HG03469 (cell line): ENCODE measurements around the gene CCDC148.
"Not testable (repeated sequence)": the region's sequence is repeated elsewhere in the genome, so short reads cannot be mapped to it uniquely, and the experiment has no call there.

Experiments used
- ATAC-seq: cut with Tn5 transposase; IDR thresholded peaks from one replicate; pipeline ENCODE4 v1.9.1; 2021; ENCODE audit warnings: mild to moderate bottlenecking, moderate library complexity, moderate number of reproducible peaks; ENCODE audit not compliant: unreplicated experiment

Gene CCDC148

GRCh38 chr2:158300394-158300793 is 156.2 kb downstream of the CCDC148 start:
- no peak for ATAC-seq

DNA sequence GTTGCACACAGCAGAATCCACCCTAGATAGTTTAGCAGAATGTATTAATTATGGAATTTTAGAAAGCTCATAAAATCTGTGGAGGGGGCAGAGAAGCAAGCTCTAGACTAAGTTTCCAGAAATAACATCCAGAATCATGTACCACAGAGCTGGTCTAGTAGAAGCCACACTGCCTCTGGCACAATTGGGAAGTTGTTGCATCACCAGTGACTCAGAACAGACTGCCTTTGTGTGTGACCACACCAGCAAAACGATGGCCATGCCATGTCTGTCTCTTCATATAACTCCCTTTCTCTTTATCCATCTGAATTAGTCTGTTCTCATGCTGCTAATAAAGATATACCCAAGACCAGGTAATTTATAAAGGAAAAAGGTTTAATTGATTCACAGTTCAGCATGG is 158.9 kb downstream of the CCDC148 start:
- no peak for ATAC-seq

DNA sequence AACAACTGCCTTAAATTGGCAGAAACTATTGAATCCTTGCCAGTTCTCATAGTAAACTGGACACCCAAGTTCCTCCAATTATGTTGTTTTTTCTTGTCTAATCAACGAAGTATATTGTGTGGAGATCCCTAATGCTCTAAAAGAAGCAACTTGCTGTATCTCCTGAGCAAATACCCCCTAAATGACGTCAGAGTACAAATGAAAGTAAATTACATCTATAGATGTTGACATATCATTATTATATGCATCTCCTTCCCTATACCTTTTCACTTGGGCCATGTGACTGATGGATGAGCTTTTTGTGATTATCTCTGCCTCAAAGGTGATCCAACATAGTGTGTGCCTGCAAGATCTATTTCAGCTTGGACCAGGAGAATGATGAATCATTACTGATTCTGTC is 159.4 kb downstream of the CCDC148 start:
- ATAC-seq: no peak

DNA sequence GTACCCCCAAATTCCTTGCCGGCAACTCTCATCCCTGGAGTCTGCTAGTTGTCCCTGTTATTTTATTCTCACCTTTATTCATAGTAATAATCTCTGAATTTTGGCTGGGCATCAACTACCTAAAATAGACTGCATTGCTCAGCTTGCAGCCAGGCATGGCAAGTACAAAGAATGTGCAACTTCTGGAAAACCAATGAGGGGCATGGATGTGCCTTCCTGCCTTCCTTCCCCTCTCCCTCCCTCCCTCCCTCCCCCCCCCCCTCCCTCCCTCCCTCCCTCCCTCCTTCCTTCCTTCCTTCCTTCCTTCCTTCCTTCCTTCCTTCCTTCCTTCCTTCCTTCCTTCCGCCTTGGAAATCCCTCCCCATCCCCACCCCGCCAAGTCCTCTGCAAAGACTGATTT is 162.8 kb downstream of the CCDC148 start:
- ATAC-seq: no peak

DNA sequence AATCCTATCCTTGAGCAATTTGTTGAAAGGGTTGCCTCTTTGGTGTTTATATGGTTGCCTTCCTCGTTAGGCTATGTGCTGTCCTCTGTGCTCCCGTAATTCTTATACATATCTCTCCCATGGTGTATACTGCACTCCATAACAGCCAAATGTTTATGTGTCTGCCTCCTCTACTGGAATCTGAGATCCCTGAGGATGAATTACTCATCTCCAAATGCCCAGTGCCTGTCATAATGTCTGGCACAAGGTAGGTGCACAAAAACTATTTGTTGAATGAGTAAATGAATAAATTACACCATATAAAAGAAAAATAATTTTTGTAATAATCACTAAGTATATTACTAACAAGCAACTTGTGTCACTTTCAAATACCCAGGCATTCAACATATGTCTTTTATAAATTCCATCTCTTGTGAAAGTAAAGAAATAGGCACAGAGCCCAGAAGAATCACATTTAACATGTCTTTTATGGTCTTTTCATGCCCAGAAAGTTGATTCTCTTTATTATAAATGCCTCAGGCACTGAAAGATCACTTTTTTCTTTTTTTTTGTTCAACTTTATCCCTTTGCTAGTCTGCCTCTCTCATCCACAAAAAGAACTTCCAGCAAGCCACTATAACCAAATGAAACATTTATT is 164.9 kb downstream of the CCDC148 start:
- no peak for ATAC-seq

- ATAC-seq: no peak
These were observed 166.3 kb downstream of the CCDC148 start for GRCh38 chr2:158290225-158290624.

DNA sequence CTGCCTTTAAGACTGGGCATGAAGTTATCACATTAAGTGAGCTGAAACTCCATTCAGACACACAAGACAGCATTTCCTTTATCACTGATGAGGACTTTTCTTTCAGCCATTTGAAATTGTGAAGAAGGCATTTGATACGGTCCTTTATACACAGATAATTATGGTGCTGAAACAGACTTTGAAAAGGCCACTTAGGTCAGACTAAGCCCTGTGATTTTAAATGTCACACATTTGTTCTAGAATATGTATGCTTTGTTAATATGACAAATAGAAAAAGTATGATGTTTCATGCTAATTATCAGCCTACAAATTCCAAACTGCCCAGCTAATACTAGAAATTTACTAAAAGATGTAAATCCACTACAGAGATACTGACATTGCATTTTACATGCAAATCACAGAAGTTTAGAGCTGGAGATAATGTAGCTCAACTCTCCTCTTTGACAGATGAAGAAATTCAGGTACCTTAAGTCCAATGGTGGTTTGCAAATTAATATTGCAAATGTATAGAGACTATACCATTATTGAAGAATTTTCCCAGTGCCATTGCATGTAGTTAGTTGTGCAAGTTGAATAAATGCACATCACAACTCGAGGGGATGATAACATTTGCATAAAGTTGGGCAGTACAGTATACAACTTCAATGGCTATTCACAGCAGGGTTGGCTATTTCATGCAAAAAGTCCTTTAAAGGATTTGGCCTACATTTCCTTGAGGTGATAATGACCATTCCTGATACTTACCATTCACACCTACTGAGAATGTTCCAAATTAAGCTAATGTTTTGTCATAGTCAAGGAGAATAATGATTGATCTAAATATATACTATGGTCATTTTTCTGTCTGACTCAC is 179.7 kb downstream of the CCDC148 start:
- ATAC-seq: no peak

GRCh38 chr2:158273791-158274190 is 182.8 kb downstream of the CCDC148 start:
- no peak for ATAC-seq

DNA sequence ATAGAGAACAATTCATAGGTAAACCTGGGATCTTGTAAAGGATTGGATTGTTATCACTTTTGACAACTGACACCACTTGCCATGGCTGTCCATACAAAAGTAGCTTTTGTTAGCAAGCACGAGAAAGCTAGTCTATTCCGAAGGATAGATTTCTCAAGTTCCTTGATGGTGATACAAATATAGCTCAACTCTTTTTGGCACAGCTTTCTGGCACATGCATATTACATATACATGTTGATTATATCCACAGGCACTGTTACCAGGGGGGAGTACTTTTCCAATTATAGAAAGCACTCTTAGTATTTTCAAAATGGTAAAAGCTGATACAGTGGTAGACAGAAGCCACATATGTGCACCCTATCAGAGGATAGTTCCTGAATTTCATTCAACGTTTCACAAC is 186.0 kb downstream of the CCDC148 start:
- no peak for ATAC-seq

DNA sequence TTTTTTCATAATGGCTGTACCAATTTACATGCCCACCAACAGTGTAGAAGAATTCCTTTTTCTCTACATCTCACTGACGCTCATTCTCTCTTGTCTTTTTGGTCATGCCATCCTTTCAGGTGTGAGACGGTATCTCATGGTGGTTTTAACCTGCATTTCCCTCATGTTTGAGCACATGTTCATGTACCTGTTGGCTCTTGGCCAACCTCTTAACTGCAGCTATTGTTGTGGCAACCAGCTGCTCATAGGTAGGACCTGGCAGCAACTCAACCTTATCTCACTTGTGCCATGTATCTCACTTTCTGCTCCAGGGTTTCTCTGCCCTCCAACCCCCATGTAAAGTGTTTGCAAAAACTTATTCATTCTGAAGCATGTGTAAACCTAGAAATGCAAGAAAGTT is 187.4 kb downstream of the CCDC148 start:
- ATAC-seq: no peak

GRCh38 chr2:158266111-158266510 is 190.4 kb downstream of the CCDC148 start:
- ATAC-seq: no peak

GRCh38 chr2:158255257-158255656 is 201.3 kb downstream of the CCDC148 start:
- ATAC-seq: no peak

DNA sequence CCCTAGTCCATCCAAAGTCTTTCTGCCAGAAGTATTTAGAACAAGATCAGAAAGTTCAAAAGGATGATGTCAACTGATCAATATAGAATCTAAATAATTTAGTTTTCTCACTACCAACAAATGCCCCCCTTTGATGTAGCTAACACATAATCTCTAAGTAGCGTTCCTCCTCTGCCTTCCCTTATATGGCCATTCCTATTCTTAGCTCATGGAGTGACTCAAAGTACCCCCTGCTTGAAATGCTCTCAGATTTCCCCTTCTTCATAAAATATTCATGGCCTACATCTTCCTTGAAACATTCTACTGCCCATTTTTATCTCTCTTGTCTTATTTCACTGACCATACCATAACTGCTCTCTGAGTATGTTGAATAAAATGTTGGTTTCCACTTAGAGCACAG is 203.4 kb downstream of the CCDC148 start:
- ATAC-seq: no peak

- no peak for ATAC-seq
These were observed 205.2 kb downstream of the CCDC148 start for GRCh38 chr2:158251356-158251755.

DNA sequence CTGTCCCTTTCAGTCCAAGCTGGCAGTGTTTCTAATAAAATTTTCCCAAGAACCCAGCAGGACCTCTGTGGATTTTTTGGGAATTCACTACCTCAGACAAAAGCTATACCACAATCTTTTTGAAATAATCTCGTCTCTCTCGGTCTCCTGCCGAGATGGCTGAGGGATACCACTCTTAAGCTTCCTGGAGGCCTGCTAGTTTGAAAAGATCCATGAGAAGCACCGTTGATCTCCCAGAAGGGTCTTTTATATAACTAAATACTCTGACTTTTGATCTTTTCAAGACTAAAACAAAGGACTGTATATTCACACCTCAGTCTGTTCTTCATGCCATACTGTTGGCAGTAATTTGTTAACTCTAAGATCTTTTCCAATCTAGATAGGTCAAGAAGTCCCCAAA is 213.2 kb downstream of the CCDC148 start:
- ATAC-seq: no peak

- ATAC-seq: no peak
These were observed 214.3 kb downstream of the CCDC148 start for GRCh38 chr2:158242280-158242679.

GRCh38 chr2:158240975-158241374 is 215.6 kb downstream of the CCDC148 start:
- ATAC-seq: no peak

DNA sequence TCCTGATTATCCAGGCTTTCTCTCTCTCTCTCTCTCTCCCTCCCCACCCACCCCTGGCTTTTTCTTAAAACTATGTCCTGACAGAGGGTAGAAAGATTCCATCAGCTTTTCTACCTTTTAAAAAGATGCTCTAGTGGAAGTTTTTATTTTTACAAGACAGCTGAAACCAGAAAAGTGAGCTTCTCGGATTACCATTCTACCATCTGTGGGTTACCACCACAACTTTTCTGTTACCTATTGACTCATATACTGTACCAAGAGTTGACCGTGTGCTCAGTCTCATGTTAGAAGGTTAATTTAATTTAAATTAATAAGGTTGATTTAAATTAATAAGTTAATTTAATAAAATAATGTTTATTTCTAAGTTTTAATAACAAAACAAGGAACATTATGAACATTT is 217.3 kb downstream of the CCDC148 start:
- ATAC-seq: no peak

DNA sequence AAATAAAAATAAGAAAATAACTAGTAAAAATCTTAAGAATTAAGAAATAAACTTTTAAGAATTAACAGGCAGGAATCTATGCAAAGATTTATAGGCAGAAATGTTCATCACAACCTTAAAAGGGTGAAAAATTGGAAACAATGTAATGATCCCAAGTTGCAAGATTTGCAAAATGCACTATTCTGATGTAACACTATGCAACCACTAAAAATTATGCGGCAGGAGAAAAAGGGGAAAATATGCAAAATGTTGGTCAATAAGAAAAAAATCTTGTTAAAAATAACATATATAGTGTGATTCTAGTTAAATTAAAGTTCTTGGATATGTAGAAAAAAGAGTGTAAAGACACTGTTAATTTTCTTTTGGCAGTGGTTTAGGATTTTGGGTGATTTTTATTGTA is 222.1 kb downstream of the CCDC148 start:
- no peak for ATAC-seq

- no peak for ATAC-seq
These were observed 224.1 kb downstream of the CCDC148 start for GRCh38 chr2:158232476-158232875.

GRCh38 chr2:158228943-158229508 is 227.5 kb downstream of the CCDC148 start:
- ATAC-seq: no peak

GRCh38 chr2:158223066-158223465 is 233.5 kb downstream of the CCDC148 start:
- ATAC-seq: not testable (repeated sequence)
